Ovary (tissue), 3 donors: Measurements from ENCODE around the gene SVIL.

Experiments used
- CTCF ChIP-seq, 3 donors: fragments of 450-650 bp in 2 of 3; fragments of 200-600 bp in 1 of 3; IDR thresholded peaks; one replicate each; pipeline versions ENCODE4 v1.5.1 to v1.8.0; 2016 to 2022; ENCODE audit warnings: antibody characterized with exemption in 3 of 3, mild to moderate bottlenecking in 1 of 3
- EP300 ChIP-seq: sonication (generic); formaldehyde crosslinking; IDR thresholded peaks from one replicate; pipeline ENCODE4 v1.6.1; 2017; ENCODE audit warnings: antibody characterized with exemption
- POLR2A ChIP-seq: fragments of 450-650 bp; IDR thresholded peaks from one replicate; pipeline ENCODE4 v1.6.1; 2017; ENCODE audit warnings: antibody characterized with exemption, mild to moderate bottlenecking, moderate library complexity
- donor health status: DM: no; HTN: no; CAD: no.

DNA sequence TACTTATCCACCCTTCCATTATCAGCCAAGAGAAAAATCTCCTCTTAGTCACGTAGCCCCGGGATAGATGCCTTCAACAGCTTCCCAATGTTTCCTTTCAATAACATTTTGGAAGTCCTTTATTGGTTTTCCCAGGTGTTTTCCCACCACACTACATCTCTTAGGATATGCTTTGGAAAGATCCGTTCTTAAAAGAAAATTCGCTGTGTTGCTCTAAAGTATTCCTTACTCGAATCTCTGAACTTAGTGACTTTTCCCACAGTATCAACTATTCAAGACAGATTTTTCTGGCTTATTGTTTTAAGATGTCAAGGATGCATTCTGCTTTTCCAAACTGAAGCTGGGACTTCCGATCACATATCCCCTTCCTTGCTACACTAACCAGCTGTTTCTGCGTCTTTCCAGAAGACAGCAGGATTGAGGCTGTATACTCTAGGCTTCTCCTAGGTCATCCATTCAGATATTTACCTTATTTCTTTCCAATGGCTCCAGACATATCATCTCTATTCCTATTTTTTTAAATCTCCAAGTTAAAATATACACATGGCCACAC lies 36.5 kb upstream of the SVIL start:
- TF ChIP-seq CTCF (IDR thresholded peaks at IDR 0.05) (no peak), POLR2A (no peak), EP300 (no peak)
